ENCODE results near the gene ACTR5.
A peak's percentile ranks its signal among the peaks of the same experiment; 100 is the strongest.
"Not testable (repeated sequence)": the region's sequence is repeated elsewhere in the genome, so short reads cannot be mapped to it uniquely, and the experiment has no call there.

Gene ACTR5

GRCh38 chr20:38764567-38765318 lies 16.5 kb downstream of the ACTR5 start:
- no peak for DNase-seq (ENCODE audit: extremely low read depth in 1 of 2, low read depth in 1 of 2)

DNA sequence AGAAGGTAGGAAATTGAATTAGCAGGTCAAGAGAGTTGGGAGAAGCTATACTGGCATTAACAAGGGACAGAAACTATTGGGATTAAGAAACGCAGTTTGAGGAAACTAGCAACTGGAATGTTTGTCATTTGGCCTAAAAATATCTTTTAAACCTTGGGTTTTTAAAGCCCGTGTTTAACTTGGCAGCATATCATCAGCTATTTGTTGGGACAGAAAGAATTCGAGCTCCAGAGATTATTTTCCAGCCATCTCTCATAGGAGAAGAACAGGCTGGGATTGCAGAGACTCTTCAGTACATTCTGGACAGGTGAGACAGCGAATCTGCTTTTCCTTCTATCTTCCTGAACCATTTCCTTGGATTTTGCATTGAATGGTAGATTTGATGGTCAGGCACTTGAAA lies 17.8 kb downstream of the ACTR5 start:
- no peak for DNase-seq (ENCODE audit: extremely low read depth in 1 of 2, low read depth in 1 of 2)

- DNase-seq (ENCODE audit: extremely low read depth in 1 of 2, low read depth in 1 of 2), result no peak
Observed at GRCh38 chr20:38769376-38770295, 21.4 kb downstream of the ACTR5 start.

DNA sequence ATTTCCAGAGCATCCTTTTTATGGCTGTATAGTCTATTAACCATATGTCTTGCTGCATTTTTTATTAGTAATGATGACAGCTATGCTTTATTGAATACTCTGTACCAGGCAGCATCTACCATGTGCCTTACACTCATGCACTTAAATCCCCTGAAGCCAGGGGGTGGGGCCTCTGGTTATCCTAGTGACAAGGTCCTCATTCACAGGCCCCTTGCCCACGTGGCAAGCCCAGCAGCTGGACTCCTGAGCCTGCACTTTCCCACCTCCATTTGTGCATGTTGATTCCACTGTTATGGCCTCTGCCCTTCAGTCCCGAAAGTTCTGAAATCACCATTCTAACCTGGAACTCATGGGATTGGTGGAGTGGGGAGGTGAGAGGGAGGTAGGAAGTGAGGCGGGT lies 22.3 kb downstream of the ACTR5 start:
- DNase-seq (ENCODE audit: extremely low read depth in 1 of 2, low read depth in 1 of 2), result no peak

DNA sequence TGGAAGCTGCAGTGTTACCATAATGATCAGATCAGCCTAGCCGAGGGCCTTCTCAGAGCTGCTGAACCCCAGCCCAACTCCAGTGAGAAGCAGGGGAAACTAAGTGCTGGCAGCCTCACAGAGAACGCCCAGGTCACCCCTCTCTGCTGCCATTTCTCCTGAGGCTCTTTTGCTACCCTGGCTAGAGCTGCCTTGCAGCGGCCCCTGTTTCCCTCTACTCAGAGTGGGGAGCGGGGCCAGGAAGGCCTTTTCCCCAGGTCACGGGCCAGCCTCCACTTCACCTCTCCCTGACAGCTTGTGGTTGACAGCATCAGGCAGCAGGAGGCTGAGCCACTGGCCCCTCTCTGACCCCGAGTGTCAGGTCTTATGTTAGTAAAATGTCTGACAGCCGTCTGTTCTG lies 22.7 kb downstream of the ACTR5 start:
- no peak for DNase-seq (ENCODE audit: extremely low read depth in 1 of 2, low read depth in 1 of 2)

DNA sequence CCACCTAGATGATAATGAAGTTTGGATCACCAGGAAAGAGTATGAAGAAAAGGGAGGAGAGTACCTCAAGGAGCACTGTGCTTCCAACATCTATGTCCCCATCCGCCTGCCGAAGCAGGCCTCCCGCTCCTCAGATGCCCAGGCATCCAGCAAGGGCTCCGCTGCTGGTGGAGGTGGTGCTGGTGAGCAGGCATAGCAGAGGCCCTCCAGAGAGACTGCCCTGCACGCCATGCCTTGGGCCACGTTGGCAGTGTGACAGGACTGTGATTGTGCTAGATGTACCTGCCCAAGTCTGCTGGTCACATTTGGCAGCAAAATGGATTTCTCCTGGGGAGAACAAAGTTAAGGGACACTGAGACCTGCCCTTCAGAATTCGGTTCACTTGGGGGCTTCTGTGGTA lies 23.4 kb downstream of the ACTR5 start:
- DNase-seq (ENCODE audit: extremely low read depth in 1 of 2, low read depth in 1 of 2), result no peak

- DNase-seq (ENCODE audit: extremely low read depth in 1 of 2, low read depth in 1 of 2), result no peak
Observed at GRCh38 chr20:38774167-38774566, 25.9 kb downstream of the ACTR5 start.

DNA sequence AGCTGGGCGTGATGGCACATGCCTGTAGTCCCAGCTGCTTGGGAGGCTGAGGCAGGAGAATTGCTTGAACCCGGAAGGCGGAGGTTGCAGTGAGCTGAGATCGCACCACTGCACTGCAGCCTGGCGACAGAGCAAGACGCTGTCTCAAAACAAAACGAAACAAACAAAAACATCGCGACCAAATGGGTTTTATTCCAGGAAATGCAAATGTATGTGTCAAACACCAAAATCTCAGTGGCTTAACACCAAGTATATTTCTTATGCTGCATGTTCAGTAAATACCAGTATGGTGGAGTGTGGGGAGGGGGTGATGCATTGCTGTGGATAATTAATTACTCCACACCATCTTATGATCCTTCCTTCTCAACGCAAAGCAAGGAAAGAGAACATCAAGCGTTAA lies 28.1 kb downstream of the ACTR5 start:
- DNase-seq (ENCODE audit: extremely low read depth in 1 of 2, low read depth in 1 of 2), result no peak

DNA sequence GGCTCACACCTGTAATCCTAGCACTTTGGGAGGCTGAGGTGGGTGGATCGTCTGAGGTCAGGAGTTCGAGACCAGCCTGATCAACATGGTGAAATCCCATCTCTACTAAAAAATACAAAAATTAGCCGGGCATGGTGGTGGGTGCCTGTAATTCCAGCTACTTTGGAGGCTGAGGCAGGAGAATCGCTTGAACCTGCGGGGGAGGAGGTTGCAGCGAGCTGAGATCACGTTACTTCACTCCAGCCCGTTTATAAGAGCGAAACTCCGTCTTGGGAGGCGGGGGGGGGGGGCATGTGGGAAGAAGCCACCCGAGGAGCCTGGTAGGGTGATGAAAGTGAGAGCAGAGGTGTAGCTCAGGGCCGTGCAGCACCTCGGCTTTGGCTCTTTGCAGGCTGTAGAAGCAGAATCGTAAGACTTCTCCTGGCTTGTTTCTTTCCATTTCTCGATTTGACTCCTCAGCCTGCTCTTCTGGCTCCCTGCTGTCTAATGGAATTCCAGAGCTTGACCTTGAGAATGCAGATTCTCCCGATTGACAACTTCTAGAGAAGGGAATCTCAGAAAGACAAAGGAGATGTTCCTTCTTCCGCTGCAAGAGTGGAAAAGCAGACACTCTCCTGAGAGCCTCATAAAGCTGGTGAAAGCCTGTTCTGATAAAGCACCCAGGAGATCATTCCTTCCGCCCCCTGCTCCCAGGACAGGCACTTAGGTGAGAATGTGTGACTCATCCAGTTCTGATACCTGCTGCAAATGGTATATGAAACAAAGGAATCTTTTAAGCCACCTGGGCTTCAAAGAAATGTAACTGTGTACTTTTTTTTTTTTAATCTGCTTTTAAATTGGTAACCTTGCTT lies 31.2 kb downstream of the ACTR5 start:
- DNase-seq (ENCODE audit: extremely low read depth in 1 of 2, low read depth in 1 of 2), result no peak

- no peak for DNase-seq (ENCODE audit: extremely low read depth in 1 of 2, low read depth in 1 of 2)
Observed at GRCh38 chr20:38782275-38782674, 34.0 kb downstream of the ACTR5 start.

DNA sequence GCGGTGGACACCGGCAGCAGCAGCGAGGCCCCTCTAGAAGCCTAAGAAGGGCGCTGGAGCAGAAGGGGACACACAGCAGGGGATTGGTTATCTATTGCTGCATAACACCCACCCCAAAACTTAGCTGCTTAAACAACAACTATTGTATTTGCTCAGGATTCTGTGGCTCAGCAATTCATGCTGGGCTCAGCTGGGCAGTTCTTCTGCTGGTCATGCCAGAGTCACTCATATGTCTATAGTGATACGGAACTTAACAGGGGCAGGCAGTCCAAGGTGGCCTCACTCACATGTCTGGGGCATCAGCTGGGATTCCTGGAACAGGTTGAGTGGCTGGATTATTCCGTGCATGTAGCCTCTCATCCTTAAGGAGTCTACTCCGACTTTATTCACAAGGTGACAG lies 39.6 kb downstream of the ACTR5 start:
- no peak for DNase-seq (ENCODE audit: extremely low read depth in 1 of 2, low read depth in 1 of 2)

GRCh38 chr20:38789503-38790199 lies 41.4 kb downstream of the ACTR5 start:
- DNase-seq (ENCODE audit: extremely low read depth in 1 of 2, low read depth in 1 of 2), result no peak

- DNase-seq (ENCODE audit: extremely low read depth in 1 of 2, low read depth in 1 of 2), result peak in 1 of 2 donors; percentile 17
Observed at GRCh38 chr20:38790200-38791053, 42.2 kb downstream of the ACTR5 start.

DNA sequence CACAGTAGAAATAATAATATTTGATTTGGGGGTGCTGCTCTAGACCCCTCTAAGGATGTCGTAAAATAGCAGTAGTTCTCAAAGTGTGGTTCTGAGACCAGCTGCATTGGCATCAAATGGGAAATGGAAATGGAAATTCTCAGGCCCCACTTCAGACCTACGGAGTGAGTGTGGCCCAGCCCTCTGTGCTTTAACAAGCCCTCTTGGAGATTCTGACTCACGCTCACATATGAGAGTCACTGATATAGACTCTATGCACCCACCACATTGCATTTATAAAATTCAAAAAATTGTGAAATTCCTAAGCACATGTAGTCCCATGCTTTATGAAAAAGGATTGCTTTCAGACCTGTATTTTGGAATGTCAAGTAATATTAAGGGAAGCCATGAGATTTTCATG lies 43.0 kb downstream of the ACTR5 start:
- DNase-seq (ENCODE audit: extremely low read depth in 1 of 2, low read depth in 1 of 2), result no peak

GRCh38 chr20:38791940-38792339 lies 43.7 kb downstream of the ACTR5 start:
- no peak for DNase-seq (ENCODE audit: extremely low read depth in 1 of 2, low read depth in 1 of 2)

DNA sequence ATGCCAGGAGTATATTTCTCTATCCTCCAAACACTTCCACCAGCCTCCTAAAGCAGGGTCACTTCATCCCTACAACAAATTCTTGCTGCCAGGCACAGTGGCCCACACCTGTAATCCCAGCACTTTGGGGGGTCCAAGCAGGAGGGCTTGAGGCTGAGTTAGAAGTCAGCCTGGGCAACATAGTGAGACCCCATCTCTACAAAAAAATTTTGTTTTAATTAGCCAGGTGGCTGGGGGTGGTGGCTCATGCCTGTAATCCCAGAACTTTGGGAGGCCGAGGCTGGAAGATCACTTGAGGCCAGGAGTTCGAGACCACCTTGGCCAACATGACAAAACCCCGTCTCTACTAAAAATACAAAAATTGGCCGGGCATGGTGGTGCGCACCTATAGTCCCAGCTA lies 45.8 kb downstream of the ACTR5 start:
- not testable (repeated sequence) for DNase-seq (ENCODE audit: extremely low read depth in 1 of 2, low read depth in 1 of 2)

DNA sequence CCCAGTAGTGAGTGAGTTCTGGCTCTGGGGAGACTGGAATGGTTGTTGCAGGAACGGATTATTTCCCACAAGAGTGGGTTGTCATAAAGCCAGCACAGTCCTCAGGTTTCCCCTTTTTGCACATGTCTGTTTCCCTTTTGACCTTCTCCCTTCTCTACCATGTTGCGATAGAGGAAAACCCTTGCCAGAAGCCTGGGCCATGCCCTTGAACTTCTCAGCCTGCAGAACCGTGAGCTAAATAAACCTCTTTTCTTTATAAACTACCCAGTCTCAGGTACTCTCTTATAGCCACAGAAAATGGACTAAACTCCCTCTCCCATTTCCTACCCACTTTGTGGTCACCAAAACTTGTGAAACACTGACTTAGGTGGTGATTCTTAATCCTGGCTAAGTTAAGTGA lies 50.0 kb downstream of the ACTR5 start:
- no peak for DNase-seq (ENCODE audit: extremely low read depth in 1 of 2, low read depth in 1 of 2)

GRCh38 chr20:38799203-38799602 lies 50.9 kb downstream of the ACTR5 start:
- DNase-seq (ENCODE audit: extremely low read depth in 1 of 2, low read depth in 1 of 2), result no peak

DNA sequence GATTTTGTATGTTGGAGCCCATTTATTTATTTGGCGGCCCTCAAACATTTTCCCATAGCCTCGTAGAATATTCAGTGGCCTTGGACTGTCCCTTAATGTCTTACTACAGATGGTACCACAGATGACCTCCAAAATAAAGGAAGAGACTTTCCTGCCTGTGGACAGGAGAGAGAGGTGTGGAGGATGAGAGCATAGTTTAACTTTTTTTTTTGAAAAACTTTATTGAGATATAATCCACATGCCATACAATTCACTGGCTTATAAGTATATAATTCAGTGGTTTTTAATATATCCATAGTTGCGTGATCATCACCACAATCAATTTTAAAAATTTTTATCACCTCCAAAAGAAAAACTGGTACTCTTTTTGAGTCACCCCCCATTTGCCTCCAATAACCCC lies 52.6 kb downstream of the ACTR5 start:
- DNase-seq (ENCODE audit: extremely low read depth in 1 of 2, low read depth in 1 of 2), result no peak

DNA sequence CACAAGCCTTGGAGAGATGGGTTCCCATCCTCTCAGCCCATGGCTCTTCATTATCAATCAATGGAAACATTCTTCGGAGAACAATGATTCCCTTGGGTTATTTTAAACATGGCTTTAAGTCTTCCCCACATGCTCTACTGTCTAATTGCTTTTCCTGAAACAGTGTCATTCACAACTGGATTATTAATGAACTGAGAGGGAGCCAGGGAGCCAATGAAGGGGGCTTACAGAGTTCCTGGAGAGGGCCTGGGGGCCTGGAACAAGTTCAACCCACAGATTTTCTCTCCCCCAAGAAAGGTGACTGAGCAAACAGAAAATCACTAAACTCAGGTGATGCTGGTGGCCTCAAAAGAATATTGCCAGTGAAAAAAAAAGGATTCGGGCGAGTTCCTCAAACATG lies 56.0 kb downstream of the ACTR5 start:
- no peak for DNase-seq (ENCODE audit: extremely low read depth in 1 of 2, low read depth in 1 of 2)
